Activated CD4-positive, alpha-beta T cell treated with anti-CD3 and anti-CD28 coated beads, Interleukin-2, amount 10 ng/mL, durations not matched to agents 24 days and 14 days (primary cell): ENCODE results near the gene FAM13A. TPM values are rescaled to one million over a fixed set of nuclear protein-coding genes. Genes with fewer than 3 reads are reported as not detected.

Experiments used
- DNase-seq: peaks from one replicate; pipeline ENCODE4 v3.0.0; 2022
- H3K27ac Mint-ChIP-seq: one replicate; pipeline ENCODE4 v1.8.0; 2022; ENCODE audit warnings: mild to moderate bottlenecking, mixed read lengths
- H3K27me3 Mint-ChIP-seq: one replicate; pipeline ENCODE4 v1.8.0; 2022; ENCODE audit warnings: mixed read lengths
- H3K36me3 Mint-ChIP-seq: one replicate; pipeline ENCODE4 v1.8.0; 2022; ENCODE audit warnings: low read depth, mild to moderate bottlenecking, mixed read lengths
- H3K4me1 Mint-ChIP-seq: one replicate; pipeline ENCODE4 v1.8.0; 2021; ENCODE audit warnings: mixed read lengths
- H3K4me3 Mint-ChIP-seq: one replicate; pipeline ENCODE4 v1.8.0; 2022; ENCODE audit warnings: mild to moderate bottlenecking, moderate library complexity, mixed read lengths
- H3K9me3 Mint-ChIP-seq: one replicate; pipeline ENCODE4 v1.8.0; 2021; ENCODE audit warnings: mixed read lengths
- intact Hi-C: fragments of 100-400 bp; cut with micrococcal nuclease; formaldehyde crosslinking; loops from one replicate; pipeline ENCODE4 v1.15.1; 2023
- total RNA-seq: library from RNA; stranded (reverse); gene quantifications from 2 replicates; pipeline ENCODE4 v1.2.3, GENCODE V29; 2022

Gene FAM13A
- total RNA-seq, 1 donor from 2014 or later, result 3.0 TPM

- DNase-seq, result no peak
- intact Hi-C loops, result no loop called here
- Mint-ChIP-seq H3K27ac (no peak overlapping the region), H3K4me1 (no peaks in the 10 kb centered on the region), H3K36me3 (no peaks in the 10 kb centered on the region), H3K9me3 (no peaks in the 10 kb centered on the region), H3K27me3 (peaks cover 18% of the 10 kb centered on the region), H3K4me3 (no peak overlapping the region)
Measured at GRCh38 chr4:88846206-88846790, 210.7 kb downstream of the FAM13A start.

GRCh38 chr4:88843067-88843685, 213.8 kb downstream of the FAM13A start:
- intact Hi-C loops, result no loop called here
- Mint-ChIP-seq H3K4me3 (no peak overlapping the region), H3K27ac (no peak overlapping the region)

GRCh38 chr4:88841635-88842034, 215.3 kb downstream of the FAM13A start:
- H3K36me3 Mint-ChIP-seq, result no peaks in the 10 kb centered on the region
- H3K27ac Mint-ChIP-seq, result no peak overlapping the region
- H3K4me3 Mint-ChIP-seq, result no peak overlapping the region
- H3K9me3 Mint-ChIP-seq, result no peaks in the 10 kb centered on the region
- H3K4me1 Mint-ChIP-seq, result no peaks in the 10 kb centered on the region
- DNase-seq, result no peak
- peaks cover 22% of the 10 kb centered on the region for H3K27me3 Mint-ChIP-seq
- intact Hi-C loops, result no loop called here

More at GRCh38 chr4:88843067-88843685, 213.8 kb downstream of the FAM13A start:
- DNase-seq, result no peak
- peaks cover 22% of the 10 kb centered on the region for H3K27me3 Mint-ChIP-seq
- no peaks in the 10 kb centered on the region for H3K36me3 Mint-ChIP-seq
- H3K9me3 Mint-ChIP-seq, result no peaks in the 10 kb centered on the region
- H3K4me1 Mint-ChIP-seq, result no peaks in the 10 kb centered on the region

GRCh38 chr4:88836216-88836615, 220.8 kb downstream of the FAM13A start:
- intact Hi-C loops, result no loop called here
- DNase-seq, result no peak
- Mint-ChIP-seq H3K27me3 (peaks cover 14% of the 10 kb centered on the region), H3K36me3 (no peaks in the 10 kb centered on the region), H3K9me3 (no peaks in the 10 kb centered on the region), H3K4me1 (no peaks in the 10 kb centered on the region), H3K4me3 (no peak overlapping the region), H3K27ac (no peak overlapping the region)

GRCh38 chr4:88831031-88831430, 226.0 kb downstream of the FAM13A start:
- no peaks in the 10 kb centered on the region for H3K9me3 Mint-ChIP-seq
- H3K4me1 Mint-ChIP-seq, result peaks cover 3% of the 10 kb centered on the region
- peak; percentile 40 for DNase-seq
- H3K27ac Mint-ChIP-seq, result no peak overlapping the region
- H3K4me3 Mint-ChIP-seq, result no peak overlapping the region
- intact Hi-C loops, result no loop called here
- peaks cover 12% of the 10 kb centered on the region for H3K27me3 Mint-ChIP-seq
- no peaks in the 10 kb centered on the region for H3K36me3 Mint-ChIP-seq

GRCh38 chr4:88830598-88830997, 226.4 kb downstream of the FAM13A start:
- peaks cover 3% of the 10 kb centered on the region for H3K4me1 Mint-ChIP-seq
- no peaks in the 10 kb centered on the region for H3K36me3 Mint-ChIP-seq
- H3K4me3 Mint-ChIP-seq, result no peak overlapping the region
- DNase-seq, result peak; percentile 20
- no peaks in the 10 kb centered on the region for H3K9me3 Mint-ChIP-seq
- H3K27me3 Mint-ChIP-seq, result peaks cover 12% of the 10 kb centered on the region
- no peak overlapping the region for H3K27ac Mint-ChIP-seq
- intact Hi-C loops, result no loop called here

- intact Hi-C loops, result no loop called here
- Mint-ChIP-seq H3K4me1 (peaks cover 3% of the 10 kb centered on the region), H3K4me3 (no peak overlapping the region), H3K9me3 (no peaks in the 10 kb centered on the region), H3K27ac (no peak overlapping the region), H3K36me3 (no peaks in the 10 kb centered on the region), H3K27me3 (peaks cover 12% of the 10 kb centered on the region)
- peak; percentile 37 for DNase-seq
Measured at GRCh38 chr4:88828842-88829571, 228.0 kb downstream of the FAM13A start.

- H3K36me3 Mint-ChIP-seq, result no peaks in the 10 kb centered on the region
- H3K4me3 Mint-ChIP-seq, result no peak overlapping the region
- no peaks in the 10 kb centered on the region for H3K9me3 Mint-ChIP-seq
- H3K27ac Mint-ChIP-seq, result no peak overlapping the region
- peaks cover 14% of the 10 kb centered on the region for H3K4me1 Mint-ChIP-seq
- intact Hi-C loops, result no loop called here
- H3K27me3 Mint-ChIP-seq, result peaks cover 10% of the 10 kb centered on the region
- DNase-seq, result no peak
Measured at GRCh38 chr4:88827442-88827841, 229.5 kb downstream of the FAM13A start.

GRCh38 chr4:88826771-88827170, 230.2 kb downstream of the FAM13A start:
- Mint-ChIP-seq H3K4me1 (peaks cover 18% of the 10 kb centered on the region), H3K27ac (no peak overlapping the region), H3K36me3 (no peaks in the 10 kb centered on the region), H3K27me3 (peaks cover 7% of the 10 kb centered on the region), H3K9me3 (no peaks in the 10 kb centered on the region), H3K4me3 (no peak overlapping the region)
- DNase-seq, result no peak
- intact Hi-C loops, result no loop called here

- no peak for DNase-seq
- Mint-ChIP-seq H3K4me3 (no peak overlapping the region), H3K27me3 (peaks cover 7% of the 10 kb centered on the region), H3K9me3 (no peaks in the 10 kb centered on the region), H3K4me1 (peaks cover 20% of the 10 kb centered on the region), H3K27ac (no peak overlapping the region), H3K36me3 (peaks cover 1% of the 10 kb centered on the region)
- intact Hi-C loops, result no loop called here
Measured at GRCh38 chr4:88825931-88826330, 231.1 kb downstream of the FAM13A start.

GRCh38 chr4:88823058-88823919, 233.7 kb downstream of the FAM13A start:
- peak overlapping the region; percentile 88 for H3K4me3 Mint-ChIP-seq
- no peaks in the 10 kb centered on the region for H3K9me3 Mint-ChIP-seq
- peaks cover under 1% of the 10 kb centered on the region for H3K27me3 Mint-ChIP-seq
- peak overlapping the region; percentile 98 for H3K27ac Mint-ChIP-seq
- intact Hi-C loops, result loop anchor here (1.0 to 5.0 kb wide), 8 partner anchors 20 to 540 kb away; partner anchors contain the start of genes HERC3 and TIGD2
- H3K4me1 Mint-ChIP-seq, result peaks cover 38% of the 10 kb centered on the region
- peak; percentile 93 for DNase-seq
- peaks cover 5% of the 10 kb centered on the region for H3K36me3 Mint-ChIP-seq

GRCh38 chr4:88822034-88822789, 234.8 kb downstream of the FAM13A start:
- peak; percentile 51 for DNase-seq
- peaks cover 44% of the 10 kb centered on the region for H3K4me1 Mint-ChIP-seq
- H3K27me3 Mint-ChIP-seq, result peaks cover 2% of the 10 kb centered on the region
- peaks cover 10% of the 10 kb centered on the region for H3K36me3 Mint-ChIP-seq
- intact Hi-C loops, result loop anchor here (5.0 kb wide), 3 partner anchors 140 to 475 kb away; no protein-coding TSS in a partner anchor
- no peaks in the 10 kb centered on the region for H3K9me3 Mint-ChIP-seq
- H3K4me3 Mint-ChIP-seq, result peak overlapping the region; percentile 88
- peak overlapping the region; percentile 98 for H3K27ac Mint-ChIP-seq

- peak overlapping the region; percentile 64 for H3K4me3 Mint-ChIP-seq
- DNase-seq, result peak; percentile 30
- H3K4me1 Mint-ChIP-seq, result peaks cover 45% of the 10 kb centered on the region
- peaks cover 2% of the 10 kb centered on the region for H3K27me3 Mint-ChIP-seq
- H3K27ac Mint-ChIP-seq, result no peak overlapping the region
- H3K36me3 Mint-ChIP-seq, result peaks cover 11% of the 10 kb centered on the region
- intact Hi-C loops, result loop anchor here (5.0 kb wide), 3 partner anchors 141 to 476 kb away; no protein-coding TSS in a partner anchor
- no peaks in the 10 kb centered on the region for H3K9me3 Mint-ChIP-seq
Measured at GRCh38 chr4:88821522-88821921, 235.5 kb downstream of the FAM13A start.
